ENCODE results near the gene ITGA5.

Gene ITGA5

GRCh38 chr12:54387114-54387467 lies 32.0 kb downstream of the ITGA5 start:
- no peak for DNase-seq

DNA sequence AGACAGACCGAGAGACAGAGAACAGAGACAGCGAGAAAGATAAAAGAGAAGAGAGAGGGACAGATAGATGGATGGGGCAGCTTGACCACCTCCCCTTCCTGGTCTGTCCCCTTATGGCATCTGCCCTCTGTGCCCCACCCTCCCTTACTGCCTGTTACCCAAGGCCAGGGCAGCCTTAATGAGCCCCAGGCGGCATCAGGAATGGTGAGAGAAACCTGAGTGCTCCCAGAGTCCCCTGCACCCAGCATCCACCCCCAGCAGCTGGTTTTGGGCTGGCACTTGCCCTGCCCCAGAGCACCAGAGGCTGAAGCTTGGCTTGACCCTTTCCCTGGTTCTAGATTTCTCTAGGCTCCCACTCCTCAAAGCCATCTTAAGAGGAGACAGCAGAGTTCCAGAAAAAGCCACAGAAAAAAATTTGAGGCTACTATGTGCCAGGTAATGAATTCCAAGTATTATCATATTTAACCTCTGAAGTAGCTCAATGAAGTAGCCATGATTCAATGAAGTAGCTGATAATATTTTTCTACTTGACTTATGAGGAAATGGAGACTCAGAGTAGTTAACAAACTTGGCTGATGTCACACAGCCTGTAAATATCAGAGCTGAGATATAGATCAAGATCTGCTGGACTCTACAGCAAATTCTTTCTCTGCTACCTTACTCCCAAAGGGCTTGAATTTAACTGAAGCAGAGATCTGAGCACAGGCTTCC lies 32.5 kb downstream of the ITGA5 start:
- no peak for DNase-seq

DNA sequence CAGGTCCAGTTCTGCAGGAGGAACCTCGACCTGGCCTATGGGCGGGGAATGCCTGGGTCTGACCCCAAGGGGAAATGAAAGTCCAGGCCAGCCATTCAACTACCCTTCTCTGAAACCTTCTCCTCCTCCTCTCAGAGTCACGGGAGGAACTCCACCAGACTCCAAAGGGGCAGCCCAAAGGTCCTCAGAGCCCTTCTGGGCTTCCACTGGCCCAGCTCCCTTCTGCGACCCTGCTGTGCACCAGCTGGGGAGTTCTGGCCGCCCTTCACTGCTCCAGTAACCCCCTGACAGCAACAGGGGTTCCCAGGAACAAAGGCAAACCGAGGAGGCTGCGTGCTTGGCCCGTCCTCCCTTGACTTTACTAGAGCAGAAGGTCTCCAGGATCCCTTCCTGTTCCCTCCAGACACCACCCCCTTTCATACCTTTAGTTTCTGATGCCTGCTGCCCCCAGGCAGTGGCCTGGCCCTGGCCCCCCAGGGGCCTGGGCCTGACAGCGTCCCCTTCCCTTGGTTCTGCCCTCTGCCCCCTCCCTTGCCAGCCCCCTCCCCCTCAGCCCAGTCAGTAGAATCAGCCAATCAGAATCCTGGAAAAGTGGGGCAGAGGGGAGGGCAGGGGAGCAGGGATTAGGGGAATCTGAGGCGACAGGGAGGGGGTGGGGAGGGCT lies 33.7 kb downstream of the ITGA5 start:
- DNase-seq: no peak

- DNase-seq: no peak
These were observed 34.5 kb downstream of the ITGA5 start, which contains the start of gene ZNF385A for GRCh38 chr12:54384591-54385041. Gene ZNF385A, minus strand, starts transcription at chr12:54384733. Its CDS starts 219 bp downstream, at chr12:54384514.

- DNase-seq: no peak
These were observed 35.9 kb downstream of the ITGA5 start for GRCh38 chr12:54383041-54383609.

DNA sequence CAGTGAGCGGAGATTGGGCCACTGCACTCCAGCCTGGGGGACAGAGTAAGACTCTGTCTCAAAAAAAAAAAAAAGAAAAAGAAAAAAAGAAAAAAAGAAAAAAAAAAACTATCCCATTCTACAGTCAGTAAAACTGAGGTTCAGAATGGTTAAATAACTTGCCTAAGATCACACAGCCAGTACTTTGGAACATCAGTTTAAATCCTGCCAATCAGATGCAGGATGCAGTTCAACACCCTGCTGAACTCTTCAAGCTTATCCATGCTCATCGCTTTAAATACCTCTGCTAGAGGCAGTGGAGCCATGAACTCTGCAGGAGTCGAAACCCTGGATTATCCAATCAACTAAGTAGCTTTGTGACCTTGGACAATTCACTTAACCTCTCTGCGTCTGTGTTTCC lies 37.9 kb downstream of the ITGA5 start:
- DNase-seq: no peak

- peak; percentile 86 for DNase-seq
These were observed 39.5 kb downstream of the ITGA5 start for GRCh38 chr12:54379398-54380201.

DNA sequence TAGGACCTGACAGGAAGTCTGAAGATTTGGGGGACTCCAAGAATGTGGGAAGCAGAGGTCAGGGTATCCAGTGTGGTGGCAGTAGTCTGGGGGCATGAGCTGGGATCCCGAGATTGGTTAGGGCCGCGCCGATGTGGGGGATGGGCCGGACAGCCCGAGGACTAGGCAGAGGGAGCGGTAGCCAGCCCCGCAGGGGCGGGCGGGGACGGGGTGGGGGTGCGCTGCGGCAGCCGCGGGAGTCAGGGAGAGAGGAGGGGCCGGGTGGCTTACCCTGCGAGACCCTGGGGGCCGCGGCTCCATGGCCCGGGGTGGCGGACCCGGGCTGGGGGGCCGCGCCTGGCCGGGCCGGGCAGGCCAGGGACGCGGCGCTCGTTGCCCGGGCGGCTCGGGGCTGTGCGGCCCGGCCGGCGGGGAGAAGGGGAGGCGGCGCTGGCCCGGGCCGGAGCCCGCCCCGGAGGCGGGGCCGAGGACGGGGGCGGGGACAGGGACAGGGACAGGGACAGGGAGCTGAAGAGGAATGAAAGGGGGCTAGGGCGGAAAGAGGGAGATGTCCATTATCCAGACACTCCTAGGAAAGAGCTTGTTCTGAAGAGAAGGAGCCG lies 40.2 kb downstream of the ITGA5 start:
- peak; percentile 55 for DNase-seq

DNA sequence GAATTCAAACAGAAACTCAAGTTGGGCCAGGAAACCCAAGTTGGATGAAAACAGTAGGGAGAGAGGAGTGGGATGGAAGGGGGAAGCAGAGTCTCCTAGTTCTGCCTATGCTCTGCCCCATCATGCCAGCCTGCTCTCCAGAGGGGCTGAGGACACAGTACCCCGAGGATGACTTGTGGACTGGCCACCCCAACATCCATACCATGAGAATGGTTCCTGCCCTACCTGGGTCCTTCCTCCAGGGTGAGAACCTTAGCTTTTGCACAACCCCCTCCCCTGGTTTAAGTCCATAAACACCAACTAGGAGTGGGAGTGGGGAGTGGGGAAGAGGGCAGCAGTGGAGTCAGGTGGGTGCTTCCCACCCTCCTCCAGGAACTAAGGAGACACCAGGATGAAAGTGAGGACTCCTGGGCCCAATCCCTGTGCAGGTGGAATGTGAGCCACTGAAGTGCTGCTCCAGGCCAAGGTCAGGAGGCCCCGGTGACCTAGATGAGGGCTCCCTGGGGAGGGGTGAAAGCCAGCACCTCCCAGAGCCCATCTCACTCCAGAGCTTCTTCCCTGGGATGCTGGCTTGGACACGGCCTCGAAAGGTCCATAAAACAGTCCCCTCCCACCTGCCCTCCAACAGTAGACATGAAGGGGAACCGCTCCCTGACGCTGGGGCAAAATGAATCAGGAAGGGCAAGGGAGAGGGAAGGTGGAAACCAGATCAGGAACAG lies 41.1 kb downstream of the ITGA5 start:
- no peak for DNase-seq

DNA sequence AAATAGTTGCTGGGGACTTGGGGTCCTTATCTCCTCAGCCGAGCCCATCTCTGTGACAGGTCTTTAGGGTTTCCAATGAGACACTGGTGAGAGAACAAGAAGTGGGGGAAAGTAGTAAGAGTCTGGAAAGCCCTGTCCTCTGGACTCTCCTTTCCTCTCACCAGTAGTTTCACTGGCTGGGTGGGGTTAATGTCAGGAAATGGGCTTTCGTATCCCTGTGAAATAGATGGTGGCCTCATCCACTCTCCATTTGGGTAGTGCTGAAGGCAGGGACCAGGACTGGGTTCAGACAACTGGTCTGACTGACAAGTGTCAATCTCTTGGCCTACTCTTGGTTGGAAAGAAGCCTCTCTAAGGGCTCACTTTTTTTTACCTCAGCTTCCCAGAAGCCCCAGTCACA lies 42.1 kb downstream of the ITGA5 start:
- no peak for DNase-seq

GRCh38 chr12:54376596-54376995 lies 42.5 kb downstream of the ITGA5 start:
- no peak for DNase-seq

- DNase-seq: no peak
These were observed 43.8 kb downstream of the ITGA5 start for GRCh38 chr12:54375259-54375579.

DNA sequence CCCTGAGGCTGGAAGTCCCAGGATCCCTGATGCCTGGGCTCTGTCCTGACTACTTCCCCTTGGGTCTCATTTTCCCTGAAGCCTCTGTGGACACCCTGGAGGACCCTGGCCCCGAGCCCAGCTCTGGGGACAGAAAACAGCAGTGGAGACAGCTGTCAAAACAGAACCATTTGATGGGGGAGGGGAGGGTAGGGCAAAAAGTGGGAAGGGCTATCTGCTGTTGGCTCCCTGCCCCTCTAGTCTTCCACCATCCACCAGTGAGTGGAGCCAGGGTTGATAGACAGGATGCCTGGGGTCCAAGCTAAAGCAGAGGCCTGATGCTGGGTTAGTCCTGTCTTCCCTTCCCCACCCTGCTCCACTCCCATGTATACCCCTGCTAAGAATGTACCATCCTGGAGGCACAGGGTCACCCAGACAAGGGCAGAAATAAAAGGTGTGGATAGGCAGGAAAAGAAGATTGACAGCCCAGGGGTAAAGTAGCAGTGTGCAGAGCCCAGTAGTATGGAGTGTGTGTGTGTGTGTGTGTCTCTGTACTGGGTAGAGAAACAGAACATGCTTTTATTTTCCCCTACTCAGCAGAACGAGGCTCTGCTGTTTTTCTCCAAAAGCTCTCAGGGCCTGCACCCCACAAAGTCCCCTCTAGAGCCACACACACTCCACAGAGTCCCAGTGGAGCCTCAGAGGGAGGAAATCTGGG lies 44.4 kb downstream of the ITGA5 start:
- DNase-seq: peak; percentile 78

DNA sequence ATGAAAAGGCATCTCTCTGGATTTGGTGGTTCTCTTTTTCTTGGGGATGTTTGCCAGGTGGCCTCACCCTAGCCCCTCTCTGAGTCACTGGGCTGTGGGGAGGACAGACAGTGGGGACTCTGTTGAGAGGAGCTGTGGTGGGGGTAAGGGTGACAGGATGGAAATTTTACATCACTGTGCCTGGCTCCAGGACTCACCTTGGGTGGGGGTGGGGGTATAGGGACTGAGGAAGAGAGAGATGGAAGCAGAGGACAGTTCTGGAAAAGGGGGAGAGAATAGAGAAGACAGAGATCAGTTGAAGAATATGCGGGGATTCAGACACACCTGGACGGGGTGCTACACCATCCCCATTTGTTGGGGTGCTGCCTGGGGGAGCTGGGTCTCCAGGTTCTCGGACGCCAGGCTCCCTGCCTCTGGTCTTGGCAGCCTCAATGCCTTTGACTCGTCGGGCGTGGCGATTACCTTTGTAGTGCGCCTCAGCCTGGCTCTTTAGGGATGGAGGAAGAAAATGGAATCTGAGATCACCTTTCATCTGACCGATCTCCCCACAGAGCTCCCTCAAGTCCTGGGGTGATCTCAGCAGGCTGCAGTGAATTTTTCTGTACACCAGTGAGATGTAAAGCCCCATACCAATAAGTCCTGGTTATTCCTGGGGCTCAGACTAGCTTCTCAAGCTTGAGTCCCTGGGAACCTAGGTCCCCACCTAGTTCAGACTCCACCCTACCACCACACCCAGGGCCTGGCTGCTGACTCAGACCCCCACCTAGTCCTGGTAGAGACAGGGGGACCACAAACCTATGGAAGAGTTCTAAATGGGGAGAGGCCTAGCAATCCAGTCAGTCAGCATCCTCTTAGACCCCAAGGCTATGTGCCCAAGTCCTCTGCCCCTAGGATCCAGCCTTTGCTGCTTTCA lies 45.2 kb downstream of the ITGA5 start:
- no peak for DNase-seq

GRCh38 chr12:54372113-54372806 lies 46.8 kb downstream of the ITGA5 start:
- DNase-seq: no peak

GRCh38 chr12:54371328-54372112 lies 47.5 kb downstream of the ITGA5 start:
- peak; percentile 89 for DNase-seq

DNA sequence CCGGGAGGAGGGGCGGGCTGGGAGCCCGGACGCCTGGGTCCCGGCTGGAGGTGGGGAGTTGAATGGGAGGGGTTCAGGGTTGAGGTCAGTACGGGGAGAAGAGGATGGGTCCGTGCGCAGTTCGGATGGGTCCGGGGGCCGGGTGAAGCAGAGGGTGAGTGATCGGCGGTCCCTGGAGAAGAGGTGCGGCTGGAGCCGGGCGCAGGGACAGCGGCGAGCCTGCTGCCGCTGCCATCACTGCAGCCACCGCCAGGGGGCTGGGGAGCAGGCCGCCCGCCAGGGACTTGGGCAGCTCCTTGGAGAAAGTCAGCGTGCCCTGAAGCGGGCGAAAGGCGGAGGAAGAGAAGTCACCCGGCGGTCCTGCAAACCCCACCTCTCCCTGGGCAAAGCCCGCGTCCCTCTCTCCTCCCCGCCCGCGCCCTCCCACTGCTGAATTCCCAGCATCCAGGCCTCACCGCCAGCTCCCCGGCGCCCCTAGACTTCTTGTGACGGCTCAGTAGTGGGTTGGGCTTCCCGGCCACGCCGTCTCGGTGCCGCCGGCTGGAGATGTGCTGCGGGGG lies 48.8 kb downstream of the ITGA5 start:
- no peak for DNase-seq

GRCh38 chr12:54369597-54370131 lies 49.4 kb downstream of the ITGA5 start:
- DNase-seq: no peak
